ENCODE results near the gene SCGB1D4. TPM values are rescaled to one million over a fixed set of nuclear protein-coding genes. Genes with fewer than 3 reads are reported as not detected.

SCGB1D4 gene
- total RNA-seq, 1 experiment from 2014 or later: not detected

DNA sequence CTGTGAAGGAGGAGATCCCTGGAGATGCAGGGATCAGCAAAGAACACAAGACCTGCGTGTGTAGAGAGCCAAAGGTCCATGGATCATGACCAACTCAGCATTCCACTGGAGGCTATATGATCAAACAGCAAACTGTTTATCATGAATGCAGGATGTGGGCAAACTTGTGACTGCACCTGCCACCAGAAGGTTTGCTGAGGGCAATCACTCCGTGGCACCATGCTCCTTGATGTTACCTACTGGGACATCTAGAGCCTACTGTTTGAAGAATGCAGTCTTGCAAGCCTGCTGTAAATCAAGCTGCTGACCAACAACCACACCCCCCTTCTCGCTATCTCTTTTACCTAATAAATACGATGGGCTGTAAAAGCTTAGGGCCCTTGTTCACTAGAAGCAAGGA, 47.2 kb downstream of the SCGB1D4 start:
- H3K4me2 ChIP-seq: no peak overlapping the region
- DNase-seq: no peak
- H3K9me2 ChIP-seq (ENCODE audit: insufficient read depth): no peaks in the 10 kb centered on the region
- POLR2A ChIA-PET (ENCODE audit: unreplicated experiment): no interaction called here
- no peak overlapping the region for H3K27ac ChIP-seq
- CTCF ChIA-PET: no interaction called here
- intact Hi-C loops (cut with micrococcal nuclease; ENCODE audit: unreplicated experiment): no loop called here
- no peak overlapping the region for H3K4me3 ChIP-seq
- no peaks in the 10 kb centered on the region for H3K4me1 ChIP-seq (replicated peaks; ENCODE audit: insufficient read depth)
- H3K27me3 ChIP-seq (ENCODE audit: insufficient read depth, low read depth): peaks cover 42% of the 10 kb centered on the region; the same call in 1 of the 2 replicates
- TF ChIP-seq CTCF (conservative IDR thresholded peaks at IDR 0.05): no peak
- TF ChIP-seq EZH2 (IDR thresholded peaks at IDR 0.05; ENCODE audit: low read depth): no peak
- no peaks in the 10 kb centered on the region for H3F3A ChIP-seq (ENCODE audit: insufficient read depth, low read depth)
- no peak overlapping the region for H2AFZ ChIP-seq
- H3K79me2 ChIP-seq (ENCODE audit: low read depth): no peaks in the 10 kb centered on the region
- BruUV-seq (replicated peaks): no TSS peak
- no peaks in the 10 kb centered on the region for H4K20me1 ChIP-seq (ENCODE audit: insufficient read depth)
- no peaks in the 10 kb centered on the region for H3K9me3 ChIP-seq (ENCODE audit: insufficient read depth, low read depth)
- H3K36me3 ChIP-seq (ENCODE audit: low read depth): no peaks in the 10 kb centered on the region

Other genes starting within 250 kb of the SCGB1D4 start
- 122 and 154 TPM in 2 replicates for gene INCENP, start 175.1 kb downstream of the SCGB1D4 start, total RNA-seq (2021)
- gene SCGB1D1, start 108.9 kb downstream of the SCGB1D4 start, total RNA-seq (2021): not detected in 2 replicates
- not detected in 2 replicates for gene SCGB2A1, start 90.4 kb downstream of the SCGB1D4 start, total RNA-seq (2021)
- gene SCGB1D2, start 56.8 kb downstream of the SCGB1D4 start, total RNA-seq (2021): not detected in 2 replicates
- gene SCGB2A2, start 28.9 kb downstream of the SCGB1D4 start, total RNA-seq (2021): not detected in 2 replicates
- 6.2 and 8.4 TPM in 2 replicates for gene ASRGL1, start 38.4 kb upstream of the SCGB1D4 start, total RNA-seq (2021)
- gene SCGB1A1, start 120.0 kb upstream of the SCGB1D4 start, total RNA-seq (2021): not detected in 2 replicates
- 632 and 734 TPM in 2 replicates for gene AHNAK, start 247.7 kb upstream of the SCGB1D4 start, total RNA-seq (2021)